GM20000 (cell line): Measurements from ENCODE around the gene TLL1.

Experiments
- DNase-seq: peaks from one replicate; pipeline ENCODE4 v3.0.0; 2012; ENCODE audit warnings: low spot score
- CTCF ChIP-seq: IDR thresholded peaks from 2 replicates; pipeline ENCODE4 v1.5.1; 2012; ENCODE audit warnings: mild to moderate bottlenecking, control low read depth; ENCODE audit errors: extremely low read depth, missing control alignments

Gene TLL1

GRCh38 chr4:166087569-166087968, 214.5 kb downstream of the TLL1 start:
- DNase-seq = no peak
- no peak for TF ChIP-seq CTCF

GRCh38 chr4:166088576-166088975, 215.5 kb downstream of the TLL1 start:
- TF ChIP-seq CTCF = no peak
- no peak for DNase-seq

GRCh38 chr4:166091146-166091545, 218.1 kb downstream of the TLL1 start:
- no peak for TF ChIP-seq CTCF
- no peak for DNase-seq

- peak; percentile 42 for TF ChIP-seq CTCF
- DNase-seq = peak; percentile 19
These were observed 219.0 kb downstream of the TLL1 start for GRCh38 chr4:166091912-166092510.

GRCh38 chr4:166092797-166093290, 219.8 kb downstream of the TLL1 start:
- no peak for TF ChIP-seq CTCF
- DNase-seq = no peak

- TF ChIP-seq CTCF = no peak
- DNase-seq = no peak
These were observed 231.6 kb downstream of the TLL1 start for GRCh38 chr4:166104623-166105022.

GRCh38 chr4:166121897-166122296, 248.9 kb downstream of the TLL1 start:
- no peak for TF ChIP-seq CTCF
- DNase-seq = no peak
